ENCODE results near the gene GOLIM4.

GRCh38 chr3:168051531-168052471 lies 43.9 kb downstream of the GOLIM4 start:
- TF ChIP-seq SPI1 (IDR thresholded peaks at IDR 0.05; ENCODE audit: low read depth, low read length) (peak; percentile 62), POLR2A (IDR thresholded peaks at IDR 0.05; ENCODE audit: low read depth, low read length) (no peak), POU2F2 (IDR thresholded peaks at IDR 0.05; ENCODE audit: low read depth, low read length) (no peak), TAF1 (IDR thresholded peaks at IDR 0.05; ENCODE audit: low read depth, low read length) (no peak), POLR2AphosphoS5 (IDR thresholded peaks at IDR 0.05; ENCODE audit: low read depth, low read length) (no peak)

Data from GM12891 (cell line).